Measurements from ENCODE around the gene DRC1.

Gene DRC1

DNA sequence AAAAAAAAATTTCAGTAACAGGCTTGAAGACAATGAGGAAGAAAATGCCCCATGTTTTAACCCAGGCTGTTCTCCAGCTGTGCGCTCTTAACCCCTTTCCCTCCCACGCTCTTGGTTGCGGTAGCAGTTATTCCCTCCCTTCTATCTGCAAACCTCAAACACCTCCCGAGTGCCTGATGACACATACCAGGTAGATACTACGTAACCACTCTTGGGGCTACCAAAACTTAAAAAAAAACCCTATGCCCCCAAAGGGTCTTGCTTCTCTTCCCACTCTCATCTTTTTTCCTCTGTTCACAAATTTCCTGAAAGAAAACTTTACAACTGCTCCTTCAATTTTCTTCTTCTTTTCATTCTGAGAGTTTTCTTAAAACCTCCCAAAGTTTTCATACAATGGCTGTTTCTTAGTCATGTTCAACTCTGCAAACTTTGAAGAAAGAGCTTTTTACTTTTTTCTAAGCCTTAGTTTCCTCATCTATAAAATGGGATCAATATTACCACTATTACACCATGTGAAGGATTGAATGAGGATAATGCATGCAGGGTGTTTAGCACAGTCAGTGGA, 4.9 kb upstream of the DRC1 start:
- DNase-seq, result no peak
- intact Hi-C loops (cut with DNase I), result no loop called here

DNA sequence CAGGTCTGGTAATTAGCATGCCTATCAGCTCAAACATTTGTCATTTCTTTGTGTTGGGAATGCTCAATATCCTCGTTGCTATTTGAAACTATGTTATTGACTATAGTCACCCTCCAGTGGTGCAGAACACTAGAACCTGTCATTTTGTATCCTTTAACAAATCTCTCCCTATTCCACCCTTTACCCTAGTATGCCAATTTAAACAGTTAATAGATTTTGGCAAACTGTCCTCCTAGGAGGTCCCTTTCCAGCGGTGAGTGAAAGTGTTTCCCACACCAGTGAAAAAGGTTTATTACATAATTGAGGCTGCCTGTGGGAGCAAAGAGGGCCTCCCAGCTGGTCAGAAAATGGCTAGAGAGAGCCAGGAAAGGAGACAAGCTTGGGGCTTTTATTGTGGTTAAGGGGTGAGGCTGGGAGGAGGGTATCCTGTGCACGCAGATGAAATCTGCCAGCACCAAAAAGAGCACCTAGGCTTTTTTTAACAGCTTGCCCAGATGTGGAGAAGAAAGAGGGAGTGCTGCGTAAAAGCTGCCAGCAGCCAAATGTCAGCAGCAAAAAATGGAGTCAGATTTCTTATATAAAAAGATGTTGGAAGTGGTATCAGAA, 1.8 kb upstream of the DRC1 start:
- intact Hi-C loops (cut with DNase I), result no loop called here
- no peak for DNase-seq

DNA sequence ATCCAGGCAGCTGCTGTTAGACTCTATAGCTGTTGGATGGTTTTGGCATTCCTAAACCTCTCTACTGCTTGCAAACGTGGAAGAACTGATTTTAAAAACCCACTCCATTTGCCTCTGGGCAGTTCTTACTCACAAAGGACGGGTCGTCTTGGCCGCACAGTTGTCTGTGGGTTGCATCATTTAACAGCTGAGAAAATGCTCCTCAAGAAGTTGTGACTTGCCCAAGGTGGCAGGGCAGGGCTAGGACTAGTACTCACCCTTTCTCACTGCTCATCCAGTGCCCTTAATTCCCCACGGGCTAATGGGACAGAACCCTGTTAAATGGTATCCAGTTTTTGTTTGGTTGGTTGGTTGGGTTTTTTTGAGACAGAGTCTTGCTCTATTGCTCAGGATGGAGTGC, 997 bp upstream of the DRC1 start:
- intact Hi-C loops (cut with DNase I), result no loop called here

DNA sequence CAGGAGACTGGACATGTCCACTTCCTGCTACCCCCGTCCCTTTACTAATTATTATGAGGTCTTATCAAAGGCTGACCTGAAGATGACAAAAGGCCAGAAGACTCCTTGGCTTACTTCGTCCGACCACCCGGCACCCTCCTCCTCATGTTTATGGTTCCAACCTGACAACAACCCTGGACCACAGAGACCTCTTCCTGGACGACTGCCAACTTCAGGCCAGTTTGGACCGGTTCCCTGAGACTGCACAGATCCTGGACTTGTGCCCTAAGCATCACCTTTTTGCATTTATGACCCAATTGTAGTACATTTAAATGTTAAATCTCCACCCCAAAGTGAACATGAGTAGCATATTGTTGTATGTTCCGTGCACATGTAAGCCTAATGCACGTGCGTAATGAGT, 5.8 kb downstream of the DRC1 start:
- intact Hi-C loops (cut with DNase I), result no loop called here
- DNase-seq, result no peak

More for the DNA sequence above, 997 bp upstream of the DRC1 start:
- DNase-seq, result no peak

DNA sequence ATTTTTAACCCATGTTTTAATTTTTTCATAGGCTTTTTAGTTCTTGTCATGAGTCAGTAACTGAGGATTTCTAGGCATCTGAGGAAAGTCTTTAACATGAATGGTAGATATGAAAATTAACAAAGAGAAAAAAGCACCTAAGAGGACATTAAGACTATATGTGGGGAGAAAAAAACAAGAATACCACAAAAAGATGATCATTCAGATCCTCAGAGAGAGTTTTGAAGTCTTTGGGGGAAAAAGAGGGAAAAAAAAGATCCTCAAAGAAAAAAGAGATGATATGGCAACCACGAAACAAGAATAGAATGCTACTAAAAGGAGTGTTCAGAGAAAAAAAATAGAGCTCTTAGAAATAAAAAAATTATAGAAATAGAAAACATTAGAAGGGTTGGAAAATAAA, 8.1 kb downstream of the DRC1 start:
- intact Hi-C loops (cut with DNase I), result no loop called here
- no peak for DNase-seq

DNA sequence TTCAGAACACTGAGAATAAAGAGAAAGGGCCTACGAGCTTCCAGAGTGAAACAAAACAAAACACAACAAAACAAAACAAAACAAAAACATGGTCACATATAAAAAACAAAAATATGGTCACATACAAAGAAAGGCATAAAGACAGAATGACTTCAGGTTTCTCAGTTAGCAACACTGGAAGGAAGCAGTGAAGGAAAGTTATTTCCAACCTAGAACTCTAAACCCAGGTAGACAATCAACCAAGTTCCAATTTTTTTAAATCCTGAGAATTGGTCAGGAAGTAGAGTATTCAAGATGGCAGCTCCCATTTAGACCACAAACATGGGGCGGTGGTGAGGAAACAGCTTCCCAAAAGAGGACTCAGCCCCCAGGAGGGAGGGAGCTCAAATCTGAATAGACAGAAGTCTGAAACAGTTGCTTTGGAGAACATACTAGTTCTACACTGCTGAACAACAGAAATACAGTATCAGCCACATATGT, 9.1 kb downstream of the DRC1 start:
- no peak for DNase-seq
- intact Hi-C loops (cut with DNase I), result no loop called here

DNA sequence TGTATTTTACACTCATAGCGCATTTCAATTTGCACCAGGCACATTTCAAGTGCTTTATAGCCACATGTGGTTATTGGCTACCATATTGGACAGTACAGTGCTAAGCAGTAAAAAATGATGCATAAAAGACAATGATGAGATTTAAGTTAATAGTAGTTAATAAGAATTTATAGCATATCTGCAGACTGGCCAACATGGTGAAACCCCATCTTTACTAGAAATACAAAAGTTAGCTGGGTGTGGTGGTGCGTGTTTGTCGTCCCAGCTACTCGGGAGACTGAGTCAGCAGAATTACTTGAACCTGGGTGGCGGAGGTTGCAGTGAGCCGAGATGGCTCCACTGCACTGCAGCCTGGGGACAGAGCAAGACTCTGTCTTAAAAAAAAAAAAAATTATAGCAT, 9.7 kb downstream of the DRC1 start:
- intact Hi-C loops (cut with DNase I), result no loop called here
- no peak for DNase-seq

DNA sequence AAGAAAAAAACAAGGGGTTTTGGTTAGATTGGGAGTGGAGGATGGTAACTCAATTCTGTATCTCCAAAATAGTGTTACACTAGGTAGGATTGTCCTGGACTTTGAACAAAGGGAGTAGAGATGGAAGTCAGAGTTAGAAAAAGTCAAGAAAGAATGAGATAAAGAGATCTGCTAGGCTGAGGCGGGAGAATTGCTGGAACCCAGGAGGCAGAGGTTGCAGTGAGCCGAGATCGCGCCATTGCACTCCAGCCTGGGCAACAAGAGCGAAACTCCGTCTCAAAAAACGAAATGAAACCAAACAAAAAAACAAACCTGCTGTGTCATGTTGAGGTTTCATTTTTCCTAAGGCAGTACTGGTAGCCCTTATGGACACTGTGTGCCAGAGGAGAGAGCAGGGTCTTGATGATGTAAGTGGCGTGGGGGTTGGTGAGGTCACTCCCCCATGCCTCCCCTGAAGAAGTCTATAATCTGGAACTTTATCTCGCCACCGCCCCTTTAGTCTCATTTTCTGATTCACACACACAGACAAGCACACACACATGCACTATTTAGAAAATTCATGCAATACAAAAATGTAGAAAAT, 10.5 kb downstream of the DRC1 start:
- intact Hi-C loops (cut with DNase I), result no loop called here

DNA sequence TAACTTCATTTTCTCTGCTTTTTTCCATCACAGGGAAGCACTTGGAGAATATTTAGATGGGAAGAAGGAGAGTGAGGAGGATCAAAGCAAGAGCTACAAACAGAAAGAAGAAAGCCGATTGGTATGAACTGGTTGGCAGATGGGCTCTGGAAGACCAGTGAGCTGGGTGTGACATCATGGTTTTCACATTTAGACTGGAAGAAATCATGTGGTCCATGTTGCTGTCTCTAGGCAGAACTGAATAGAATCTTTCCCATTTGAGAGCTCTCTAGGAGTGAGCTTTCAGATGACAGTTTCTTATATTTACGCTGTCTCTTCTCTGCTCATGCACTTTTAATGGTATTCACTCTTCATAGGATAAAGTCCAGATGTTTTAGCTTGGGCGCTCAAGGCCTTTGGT, 12.6 kb downstream of the DRC1 start:
- intact Hi-C loops (cut with DNase I), result no loop called here
- no peak for DNase-seq

More for the DNA sequence above, 10.5 kb downstream of the DRC1 start:
- no peak for DNase-seq

DNA sequence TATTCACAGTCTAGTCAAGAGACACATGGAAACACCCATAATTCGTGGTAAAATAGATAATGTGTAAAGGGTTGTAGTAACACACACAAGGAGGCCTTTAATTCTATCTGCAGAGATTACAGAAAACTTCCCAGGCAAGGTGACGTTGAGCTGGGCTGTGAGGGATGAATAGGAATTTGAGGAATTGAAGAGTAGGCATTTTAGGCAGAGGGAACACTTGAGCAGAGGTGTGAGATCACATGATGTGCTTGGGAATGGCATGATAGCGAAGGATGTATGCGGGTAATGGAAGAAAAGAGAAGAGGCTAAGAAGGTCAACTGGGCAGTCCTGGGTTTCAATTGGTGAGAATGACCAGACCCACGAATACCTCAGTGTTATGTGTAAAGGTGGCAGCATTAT, 20.2 kb downstream of the DRC1 start:
- no peak for DNase-seq
- intact Hi-C loops (cut with DNase I), result no loop called here

DNA sequence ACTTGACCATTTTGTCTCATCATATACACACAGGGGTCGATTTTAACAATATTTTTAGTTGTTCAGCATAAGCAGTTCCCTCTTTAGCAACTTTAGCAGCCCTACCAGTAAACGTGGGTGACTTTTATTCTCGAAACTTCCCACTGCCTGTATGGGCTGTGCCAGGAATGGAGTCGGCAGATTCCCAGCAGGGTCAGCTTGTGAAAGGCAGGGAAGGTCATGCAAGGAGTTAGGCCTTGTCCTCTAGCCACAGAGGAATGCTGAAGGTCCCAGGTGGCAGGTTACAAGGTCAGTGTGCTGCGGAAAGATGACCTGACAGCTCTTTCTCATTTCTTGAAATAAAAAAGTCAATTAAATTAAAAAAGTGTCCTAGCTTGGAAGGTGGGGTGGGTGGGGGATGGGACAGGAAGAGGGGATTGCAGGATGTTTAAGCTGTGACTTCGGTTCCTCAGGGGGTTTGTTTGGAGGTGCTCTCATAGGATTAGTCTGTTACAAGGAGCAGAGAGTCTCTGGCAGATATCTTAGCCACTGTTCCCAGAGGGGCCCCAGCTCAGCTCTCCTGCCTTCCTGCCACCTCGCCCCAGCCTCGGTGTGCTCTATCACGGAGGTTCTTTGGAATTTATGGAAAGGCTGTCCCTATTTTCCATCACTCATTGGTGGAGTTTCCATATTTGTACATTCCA, 21.4 kb downstream of the DRC1 start:
- DNase-seq, result no peak
- intact Hi-C loops (cut with DNase I), result no loop called here

DNA sequence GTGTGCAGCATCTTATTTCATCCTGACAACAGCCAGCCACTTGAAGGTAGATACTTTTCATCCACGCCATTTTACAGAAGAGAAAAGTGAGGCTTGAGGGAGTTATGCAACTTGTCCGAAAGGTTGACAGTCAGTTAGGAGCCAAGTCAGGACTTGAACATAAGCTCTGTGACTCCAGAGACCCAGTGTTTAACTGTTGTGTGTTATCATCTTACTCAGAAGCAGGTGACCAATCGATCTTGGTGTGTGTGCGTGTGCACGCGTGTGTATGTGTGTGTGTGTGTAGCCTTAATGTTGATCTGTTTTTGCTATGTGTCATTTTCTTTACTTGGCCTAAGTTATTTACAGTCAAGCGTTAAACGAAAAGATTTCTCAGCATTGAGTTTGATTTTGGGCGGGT, 22.0 kb downstream of the DRC1 start:
- no peak for DNase-seq
- intact Hi-C loops (cut with DNase I), result no loop called here

DNA sequence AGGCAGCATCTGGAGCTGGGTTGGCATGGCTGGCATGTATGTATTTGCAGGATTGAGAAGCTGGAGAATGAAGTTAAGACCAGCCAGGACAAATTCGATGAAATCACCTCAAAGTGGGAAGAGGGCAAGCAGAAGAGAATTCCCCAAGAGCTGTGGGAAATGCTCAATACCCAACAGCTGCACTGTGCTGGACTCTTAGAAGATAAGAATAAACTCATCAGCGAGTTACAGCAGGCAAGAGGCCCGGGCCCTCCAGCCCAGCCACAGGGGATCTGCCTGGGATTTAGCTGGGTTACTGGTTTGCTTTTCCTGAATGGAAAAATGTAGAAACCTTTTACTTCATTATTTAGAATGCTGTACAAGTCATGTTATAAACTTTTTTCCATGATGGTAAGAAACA, 22.5 kb downstream of the DRC1 start:
- intact Hi-C loops (cut with DNase I), result no loop called here
- DNase-seq, result no peak

DNA sequence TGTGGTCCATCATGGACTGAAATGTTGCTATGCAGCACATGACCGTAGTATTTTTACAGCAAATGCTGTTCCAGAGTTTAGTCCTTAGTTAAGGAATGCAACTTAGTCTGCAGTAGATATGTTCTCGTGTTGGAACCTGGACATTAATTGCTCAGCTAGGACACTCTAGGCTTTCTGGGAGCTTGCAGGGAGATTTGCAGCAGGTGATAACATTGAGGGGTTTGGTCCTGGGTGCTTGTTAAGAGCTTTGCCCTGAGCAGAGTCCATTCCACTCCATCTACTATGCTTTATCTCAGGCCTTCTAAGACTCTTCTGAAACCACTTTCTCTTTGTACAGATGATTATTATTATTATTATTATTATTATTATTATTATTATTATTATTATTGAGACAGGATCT, 27.1 kb downstream of the DRC1 start:
- intact Hi-C loops (cut with DNase I), result no loop called here
- DNase-seq, result no peak

DNA sequence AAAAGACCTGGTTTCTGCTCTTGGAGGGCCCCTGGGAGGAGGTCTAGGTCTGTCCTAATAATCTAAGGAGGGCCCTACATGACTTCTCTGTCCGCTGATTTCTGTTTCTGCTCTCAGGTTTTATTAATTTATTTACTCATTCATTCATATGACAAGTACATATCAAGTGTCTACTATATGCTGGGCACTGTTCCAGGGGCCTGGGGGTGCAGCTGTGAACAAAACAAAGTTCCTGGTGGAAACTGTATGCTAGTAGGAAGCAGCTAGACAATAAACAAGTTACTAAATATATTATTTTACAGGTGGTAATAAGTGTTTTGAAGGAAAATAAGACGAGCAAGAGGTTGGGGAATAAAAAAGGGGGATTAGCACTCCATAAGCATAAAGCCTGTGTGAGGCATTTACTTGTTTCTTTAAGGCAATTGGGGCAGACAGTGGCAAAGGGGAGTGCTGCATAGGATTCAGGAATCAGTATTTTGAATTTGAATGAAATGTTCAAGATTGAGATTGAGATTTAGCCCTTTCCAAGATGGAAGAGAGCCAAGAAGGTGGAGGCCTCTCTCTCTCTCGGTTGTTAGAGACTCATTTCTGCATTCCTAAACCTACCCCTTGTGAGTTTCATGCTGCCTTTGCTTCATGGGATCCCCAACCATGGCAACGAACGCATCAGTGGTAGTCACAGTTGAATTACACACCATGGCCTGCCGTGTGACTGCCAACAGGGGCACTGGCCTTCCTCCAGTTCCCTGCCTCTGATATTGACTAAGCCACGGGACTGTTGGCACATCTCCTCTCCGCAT, 28.3 kb downstream of the DRC1 start:
- intact Hi-C loops (cut with DNase I), result no loop called here
- no peak for DNase-seq

DNA sequence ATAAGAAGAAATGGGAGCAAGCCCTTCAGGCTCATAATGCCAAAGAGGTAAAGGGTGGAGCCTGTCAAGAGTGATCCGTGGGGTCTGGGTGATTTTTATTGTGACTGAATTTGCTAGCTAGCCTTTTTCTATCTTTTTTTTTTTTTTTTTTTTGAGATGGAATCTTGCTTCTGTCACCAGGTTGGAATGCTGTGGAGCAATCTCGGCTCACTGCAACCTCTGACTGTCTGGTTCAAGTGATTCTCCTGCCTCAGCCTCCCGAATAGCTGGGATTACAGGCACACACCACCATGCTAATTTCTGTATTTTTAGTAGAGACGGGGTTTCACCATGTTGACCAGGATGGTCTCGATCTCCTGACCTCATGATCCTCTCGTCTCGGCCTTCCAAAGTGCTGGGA, 29.1 kb downstream of the DRC1 start:
- no peak for DNase-seq
- intact Hi-C loops (cut with DNase I), result no loop called here

DNA sequence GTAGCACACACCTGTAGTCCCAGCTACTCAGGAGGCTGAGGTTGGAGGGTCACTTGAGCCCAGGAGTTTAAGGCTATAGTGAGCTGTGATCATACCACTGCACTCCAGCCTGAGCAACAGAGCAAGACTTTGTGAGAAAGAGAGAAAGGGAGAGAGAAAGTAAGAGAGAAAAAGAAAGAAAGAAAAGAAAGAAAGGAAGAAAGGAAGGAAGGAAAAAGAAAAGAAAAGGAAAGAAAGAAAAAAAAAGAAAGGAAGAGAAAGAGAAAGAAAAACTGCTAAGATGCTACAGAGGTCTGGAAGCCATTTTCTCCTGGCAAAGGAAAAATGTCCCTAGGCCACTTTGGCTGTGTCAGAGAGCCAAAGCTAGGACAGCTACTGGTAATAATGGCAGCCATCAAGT, 30.6 kb downstream of the DRC1 start:
- no peak for DNase-seq
- intact Hi-C loops (cut with DNase I), result no loop called here

DNA sequence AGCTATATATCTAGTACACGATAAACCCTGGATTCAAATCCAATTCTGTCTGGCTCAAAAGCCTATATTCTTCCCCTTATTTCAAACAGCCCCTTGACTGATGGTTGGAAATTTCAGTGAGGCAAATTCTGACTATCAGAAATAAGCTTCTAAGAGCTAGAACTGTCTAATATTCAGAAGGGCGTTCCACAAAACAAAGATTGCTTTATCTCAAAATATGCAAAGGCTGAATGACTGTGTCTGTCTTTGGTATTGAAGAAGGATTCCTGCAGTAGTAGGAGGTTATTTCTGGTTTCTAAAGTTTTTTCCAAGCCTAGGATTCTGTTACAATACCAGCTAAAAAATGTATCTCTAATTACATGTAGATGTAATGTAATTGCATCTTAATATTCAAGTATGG, 31.1 kb downstream of the DRC1 start:
- intact Hi-C loops (cut with DNase I), result no loop called here
- no peak for DNase-seq

DNA sequence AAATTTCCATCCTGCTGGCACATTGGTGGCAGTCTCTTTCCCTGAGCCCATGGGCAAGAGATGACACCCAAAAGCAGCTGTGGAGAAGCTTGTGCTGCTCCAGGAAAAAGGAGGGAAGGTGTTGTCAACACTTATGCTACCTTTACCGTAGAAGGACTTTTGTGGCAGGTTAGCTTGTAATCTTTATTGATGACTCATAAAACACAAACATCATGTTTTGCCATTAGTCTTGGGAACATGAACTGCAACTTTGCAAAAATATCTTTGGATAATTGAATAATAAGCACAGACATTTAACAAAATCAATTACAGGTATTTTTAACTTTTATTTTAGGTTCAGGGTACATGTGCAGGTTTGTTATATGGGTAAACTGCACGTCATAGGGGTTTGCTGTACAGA, 33.4 kb downstream of the DRC1 start:
- no peak for DNase-seq
- intact Hi-C loops (cut with DNase I), result no loop called here

DNA sequence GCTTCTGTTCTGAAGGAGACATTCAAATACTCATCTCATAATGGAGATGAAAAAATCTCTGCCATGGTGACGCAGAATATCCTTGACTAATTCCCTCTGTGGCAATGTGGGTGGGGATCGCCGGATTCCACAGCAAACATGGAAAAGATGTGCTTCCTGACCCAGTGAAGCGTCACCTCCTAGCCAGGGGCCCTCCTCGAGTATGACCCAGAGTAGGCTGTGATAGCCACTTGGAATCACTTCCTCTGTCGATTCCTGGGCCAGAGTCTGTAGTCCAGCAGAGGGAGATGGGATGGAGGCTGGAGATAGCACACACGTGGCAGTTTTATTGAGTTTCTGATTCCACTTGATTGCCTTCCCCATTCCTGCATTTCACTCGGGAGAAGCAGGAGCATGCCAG, 36.8 kb downstream of the DRC1 start:
- no peak for DNase-seq
- intact Hi-C loops (cut with DNase I), result no loop called here

DNA sequence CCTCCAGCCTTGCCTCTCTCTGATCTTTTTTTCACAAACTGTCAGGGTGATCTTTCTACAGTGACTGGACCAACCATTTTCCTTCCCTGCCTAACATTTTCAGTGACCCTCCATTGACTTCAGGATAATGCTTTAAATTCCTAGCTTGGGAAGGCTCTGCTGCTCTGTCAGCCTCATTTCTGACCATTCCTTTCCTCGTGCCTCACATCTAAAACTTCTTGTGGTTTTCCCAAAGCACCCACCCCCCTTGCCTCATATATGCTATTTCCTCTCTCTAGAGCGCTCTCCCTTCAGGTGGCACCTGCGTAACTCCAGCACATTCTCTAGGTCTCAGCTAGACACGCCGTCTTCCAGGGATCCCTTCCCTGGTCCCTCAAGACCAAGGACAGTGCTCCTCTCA, 37.2 kb downstream of the DRC1 start:
- no peak for DNase-seq
- intact Hi-C loops (cut with DNase I), result no loop called here
